ENCODE data around the gene WDPCP. TPM values are rescaled to one million over a fixed set of nuclear protein-coding genes. Genes with fewer than 3 reads are reported as not detected.
A peak's percentile ranks its signal among the peaks of the same experiment; 100 is the strongest.

WDPCP gene
- total and polyA plus RNA-seq, 2 of the 13 experiments (the other 11 are each of a cell fraction or from before 2014, with no cell fraction given) = 2.9 to 5.2 TPM

DNA sequence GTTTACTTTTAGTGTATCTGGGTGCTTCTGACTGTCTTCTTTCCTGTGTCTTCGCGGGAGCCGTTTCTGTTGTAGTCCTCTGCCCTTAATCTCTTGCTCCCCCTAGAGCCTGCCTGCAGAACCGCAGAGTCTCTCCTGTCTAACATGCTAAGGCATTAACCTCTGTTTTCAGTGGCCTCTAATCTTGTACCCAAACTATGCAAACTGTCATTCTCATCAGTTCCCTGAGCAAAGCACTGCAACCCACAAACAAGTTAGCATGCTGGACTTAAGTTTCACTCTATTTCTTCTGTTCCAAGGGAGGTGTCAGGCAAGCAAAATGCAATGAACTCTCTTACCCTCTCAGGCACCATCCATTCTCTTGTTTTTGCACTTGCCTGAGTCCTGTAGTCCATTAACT is 399.3 kb downstream of the WDPCP start (continued):
- no peak for TF ChIP-seq TOE1 (CRISPR knock-in tag; IDR thresholded peaks at IDR 0.05)
- no peak for TF ChIP-seq TRIM22 (IDR thresholded peaks at IDR 0.05)
- TF ChIP-seq ZNF891 (CRISPR knock-in tag; IDR thresholded peaks at IDR 0.05) = no peak
- TF ChIP-seq, protein P1, sequence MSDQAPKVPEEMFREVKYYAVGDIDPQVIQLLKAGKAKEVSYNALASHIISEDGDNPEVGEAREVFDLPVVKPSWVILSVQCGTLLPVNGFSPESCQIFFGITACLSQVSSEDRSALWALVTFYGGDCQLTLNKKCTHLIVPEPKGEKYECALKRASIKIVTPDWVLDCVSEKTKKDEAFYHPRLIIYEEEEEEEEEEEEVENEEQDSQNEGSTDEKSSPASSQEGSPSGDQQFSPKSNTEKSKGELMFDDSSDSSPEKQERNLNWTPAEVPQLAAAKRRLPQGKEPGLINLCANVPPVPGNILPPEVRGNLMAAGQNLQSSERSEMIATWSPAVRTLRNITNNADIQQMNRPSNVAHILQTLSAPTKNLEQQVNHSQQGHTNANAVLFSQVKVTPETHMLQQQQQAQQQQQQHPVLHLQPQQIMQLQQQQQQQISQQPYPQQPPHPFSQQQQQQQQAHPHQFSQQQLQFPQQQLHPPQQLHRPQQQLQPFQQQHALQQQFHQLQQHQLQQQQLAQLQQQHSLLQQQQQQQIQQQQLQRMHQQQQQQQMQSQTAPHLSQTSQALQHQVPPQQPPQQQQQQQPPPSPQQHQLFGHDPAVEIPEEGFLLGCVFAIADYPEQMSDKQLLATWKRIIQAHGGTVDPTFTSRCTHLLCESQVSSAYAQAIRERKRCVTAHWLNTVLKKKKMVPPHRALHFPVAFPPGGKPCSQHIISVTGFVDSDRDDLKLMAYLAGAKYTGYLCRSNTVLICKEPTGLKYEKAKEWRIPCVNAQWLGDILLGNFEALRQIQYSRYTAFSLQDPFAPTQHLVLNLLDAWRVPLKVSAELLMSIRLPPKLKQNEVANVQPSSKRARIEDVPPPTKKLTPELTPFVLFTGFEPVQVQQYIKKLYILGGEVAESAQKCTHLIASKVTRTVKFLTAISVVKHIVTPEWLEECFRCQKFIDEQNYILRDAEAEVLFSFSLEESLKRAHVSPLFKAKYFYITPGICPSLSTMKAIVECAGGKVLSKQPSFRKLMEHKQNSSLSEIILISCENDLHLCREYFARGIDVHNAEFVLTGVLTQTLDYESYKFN (CRISPR knock-in tag; conservative IDR thresholded peaks at IDR 0.05) = 0 out of 2 replicates have a peak, but pooled peaks have one; percentile 10
- no peak for TF ChIP-seq RBM22 (optimal IDR thresholded peaks at IDR 0.05; ENCODE audit: low read length)
- peak; percentile 78 for TF ChIP-seq SMC3 (IDR thresholded peaks at IDR 0.05; ENCODE audit: low read length)
- TF ChIP-seq HHEX (CRISPR knock-in tag; IDR thresholded peaks at IDR 0.05) = no peak
- TF ChIP-seq ZNF496 (CRISPR knock-in tag; IDR thresholded peaks at IDR 0.05; ENCODE audit: insufficient replicate concordance) = no peak
- TF ChIP-seq NONO (IDR thresholded peaks at IDR 0.05) = no peak
- no peak for TF ChIP-seq NONO (CRISPR knock-in tag; conservative IDR thresholded peaks at IDR 0.05)
- no peak for TF ChIP-seq NAIF1 (CRISPR knock-in tag; IDR thresholded peaks at IDR 0.05; ENCODE audit: borderline replicate concordance)
- no peak for TF ChIP-seq ZNF883 (CRISPR knock-in tag; IDR thresholded peaks at IDR 0.05; ENCODE audit: not compliant biosample characterization)
- TF ChIP-seq, protein P2, sequence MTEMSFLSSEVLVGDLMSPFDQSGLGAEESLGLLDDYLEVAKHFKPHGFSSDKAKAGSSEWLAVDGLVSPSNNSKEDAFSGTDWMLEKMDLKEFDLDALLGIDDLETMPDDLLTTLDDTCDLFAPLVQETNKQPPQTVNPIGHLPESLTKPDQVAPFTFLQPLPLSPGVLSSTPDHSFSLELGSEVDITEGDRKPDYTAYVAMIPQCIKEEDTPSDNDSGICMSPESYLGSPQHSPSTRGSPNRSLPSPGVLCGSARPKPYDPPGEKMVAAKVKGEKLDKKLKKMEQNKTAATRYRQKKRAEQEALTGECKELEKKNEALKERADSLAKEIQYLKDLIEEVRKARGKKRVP (CRISPR knock-in tag; IDR thresholded peaks at IDR 0.05) = no peak
- TF ChIP-seq ZNF292 (CRISPR knock-in tag; IDR thresholded peaks at IDR 0.05; ENCODE audit: borderline replicate concordance, low read depth) = 0 out of 2 replicates have a peak, but pooled peaks have one; percentile 17
- TF ChIP-seq SIX1 (CRISPR knock-in tag; IDR thresholded peaks at IDR 0.05; ENCODE audit: borderline replicate concordance) = no peak
- TF ChIP-seq, protein P3, sequence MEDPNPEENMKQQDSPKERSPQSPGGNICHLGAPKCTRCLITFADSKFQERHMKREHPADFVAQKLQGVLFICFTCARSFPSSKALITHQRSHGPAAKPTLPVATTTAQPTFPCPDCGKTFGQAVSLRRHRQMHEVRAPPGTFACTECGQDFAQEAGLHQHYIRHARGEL (CRISPR knock-in tag; IDR thresholded peaks at IDR 0.05) = no peak
- TF ChIP-seq MAF1 (CRISPR knock-in tag; IDR thresholded peaks at IDR 0.05; ENCODE audit: borderline replicate concordance) = no peak
- TF ChIP-seq FOXC1 (CRISPR knock-in tag; IDR thresholded peaks at IDR 0.05; ENCODE audit: borderline replicate concordance) = no peak
- TF ChIP-seq SMAD1 (CRISPR knock-in tag; IDR thresholded peaks at IDR 0.05; ENCODE audit: borderline replicate concordance, low read depth) = no peak
- no peak for TF ChIP-seq PAF1 (CRISPR knock-in tag; IDR thresholded peaks at IDR 0.05)
- no peak for TF ChIP-seq JUND (CRISPR knock-in tag; IDR thresholded peaks at IDR 0.05)
- no peak for TF ChIP-seq HNRNPUL1 (IDR thresholded peaks at IDR 0.05; ENCODE audit: low read depth, low read length)
- no peak for TF ChIP-seq ZNF766 (CRISPR knock-in tag; IDR thresholded peaks at IDR 0.05; ENCODE audit: borderline replicate concordance)
- TF ChIP-seq, protein P4, sequence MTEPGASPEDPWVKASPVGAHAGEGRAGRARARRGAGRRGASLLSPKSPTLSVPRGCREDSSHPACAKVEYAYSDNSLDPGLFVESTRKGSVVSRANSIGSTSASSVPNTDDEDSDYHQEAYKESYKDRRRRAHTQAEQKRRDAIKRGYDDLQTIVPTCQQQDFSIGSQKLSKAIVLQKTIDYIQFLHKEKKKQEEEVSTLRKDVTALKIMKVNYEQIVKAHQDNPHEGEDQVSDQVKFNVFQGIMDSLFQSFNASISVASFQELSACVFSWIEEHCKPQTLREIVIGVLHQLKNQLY (CRISPR knock-in tag; IDR thresholded peaks at IDR 0.05) = no peak

Measured in HepG2 (cell line).